GM19395 (cell line): ENCODE data around the gene ZBTB20.

Source experiments
- ATAC-seq: cut with Tn5 transposase; IDR thresholded peaks from one replicate; pipeline ENCODE4 v1.9.1; 2021; ENCODE audit warnings: mild to moderate bottlenecking, moderate library complexity; ENCODE audit not compliant: unreplicated experiment

The ZBTB20 gene

GRCh38 chr3:114794894-114795630, 352.0 kb downstream of the ZBTB20 start:
- ATAC-seq: no peak

GRCh38 chr3:114792159-114792918, 354.7 kb downstream of the ZBTB20 start:
- no peak for ATAC-seq

GRCh38 chr3:114790752-114791151, 356.3 kb downstream of the ZBTB20 start:
- ATAC-seq: no peak

- no peak for ATAC-seq
Observed at GRCh38 chr3:114789803-114790202, 357.3 kb downstream of the ZBTB20 start.

GRCh38 chr3:114775395-114775794, 371.7 kb downstream of the ZBTB20 start:
- ATAC-seq: no peak

- ATAC-seq: no peak
Observed at GRCh38 chr3:114770874-114771273, 376.2 kb downstream of the ZBTB20 start.

GRCh38 chr3:114764056-114764492, 383.0 kb downstream of the ZBTB20 start:
- ATAC-seq: no peak

GRCh38 chr3:114762144-114762543, 384.9 kb downstream of the ZBTB20 start:
- no peak for ATAC-seq

GRCh38 chr3:114760679-114761078, 386.4 kb downstream of the ZBTB20 start:
- no peak for ATAC-seq

GRCh38 chr3:114758831-114759699, 388.0 kb downstream of the ZBTB20 start:
- ATAC-seq: no peak

- peak; percentile 84 for ATAC-seq
Observed at GRCh38 chr3:114756506-114757279, 390.4 kb downstream of the ZBTB20 start.

GRCh38 chr3:114746502-114746901, 400.6 kb downstream of the ZBTB20 start:
- peak; percentile 76 for ATAC-seq

GRCh38 chr3:114745322-114746240, 401.5 kb downstream of the ZBTB20 start:
- peak; percentile 27 for ATAC-seq

GRCh38 chr3:114743746-114744485, 403.2 kb downstream of the ZBTB20 start:
- no peak for ATAC-seq

- ATAC-seq: no peak
Observed at GRCh38 chr3:114741066-114741465, 406.0 kb downstream of the ZBTB20 start.

- ATAC-seq: no peak
Observed at GRCh38 chr3:114739627-114740026, 407.5 kb downstream of the ZBTB20 start.

GRCh38 chr3:114732353-114732752, 414.7 kb downstream of the ZBTB20 start:
- no peak for ATAC-seq

GRCh38 chr3:114730397-114730796, 416.7 kb downstream of the ZBTB20 start:
- ATAC-seq: no peak

- peak; percentile 66 for ATAC-seq
Observed at GRCh38 chr3:114727373-114727772, 419.7 kb downstream of the ZBTB20 start.
